CD4-positive, alpha-beta T cell (primary cell): ENCODE measurements around the gene VGLL4. TPM values are rescaled to one million over a fixed set of nuclear protein-coding genes. Genes with fewer than 3 reads are reported as not detected.

ENCODE experiments used
- ATAC-seq: fragments of 200-7000 bp; cut with Tn5 transposase; one replicate; pipeline ENCODE4 v1.10.0; 2022; ENCODE audit warnings: mild to moderate bottlenecking; ENCODE audit not compliant: poor library complexity
- CTCF ChIA-PET: fragments of 350-600 bp; sonication (Branson Sonifier 250); formaldehyde crosslinking; loops from one replicate; lab custom pipeline; 2021; ENCODE audit warnings: antibody characterized with exemption, inconsistent platforms; lab: Charles Lee
- POLR2A ChIA-PET: fragments of 350-600 bp; sonication (Branson Sonifier 250); formaldehyde crosslinking; loops from one replicate; lab custom pipeline; 2021; ENCODE audit warnings: antibody characterized with exemption, inconsistent platforms; lab: Charles Lee
- DNase-seq, 14 experiments: peaks; one replicate each; pipeline ENCODE4 v3.0.0-alpha.2; 2013 to 2020; ENCODE audit warnings: mixed read lengths in 2 of 14
- H3K27ac ChIP-seq, 2 donors: one replicate each; pipeline versions ENCODE4 v1.5.1 to v1.7.0; 2013; ENCODE audit warnings: low read length in 2 of 2, low read depth in 1 of 2, mild to moderate bottlenecking in 1 of 2
- H3K27me3 ChIP-seq, 2 experiments: 1 replicate in 1 of 2; 2 replicates in 1 of 2; pipeline versions ENCODE4 v1.6.1 to v1.7.0; 2013; ENCODE audit warnings: low read length in 2 of 2, control low read depth in 1 of 2, mild to moderate bottlenecking in 1 of 2, moderate library complexity in 1 of 2; ENCODE audit not compliant: insufficient read depth in 2 of 2, control insufficient read depth in 1 of 2
- H3K36me3 ChIP-seq: one replicate; pipeline ENCODE4 v1.6.1; 2013; ENCODE audit warnings: low read length, control low read depth; ENCODE audit not compliant: insufficient read depth
- H3K4me1 ChIP-seq: one replicate; pipeline ENCODE4 v1.6.1; 2013; ENCODE audit warnings: low read length, control low read depth; ENCODE audit not compliant: insufficient read depth
- H3K4me3 ChIP-seq: one replicate; pipeline ENCODE4 v1.5.1; 2013; ENCODE audit warnings: mild to moderate bottlenecking, low read length, moderate library complexity
- H3K9me3 ChIP-seq, 2 experiments: 1 replicate in 1 of 2; 2 replicates in 1 of 2; pipeline versions ENCODE4 v1.6.1 to v1.7.0; 2013; ENCODE audit warnings: low read length in 2 of 2, mild to moderate bottlenecking in 2 of 2, control low read depth in 1 of 2, moderate library complexity in 1 of 2; ENCODE audit not compliant: control insufficient read depth in 1 of 2, insufficient read depth in 1 of 2
- H3K27ac Mint-ChIP-seq: one replicate; pipeline ENCODE4 v1.8.0; 2020; ENCODE audit warnings: mixed read lengths
- H3K27me3 Mint-ChIP-seq: one replicate; pipeline ENCODE4 v1.8.0; 2021; ENCODE audit warnings: mixed read lengths
- H3K36me3 Mint-ChIP-seq: one replicate; pipeline ENCODE4 v1.8.0; 2021; ENCODE audit warnings: low read depth, mixed read lengths
- H3K4me1 Mint-ChIP-seq: one replicate; pipeline ENCODE4 v1.8.0; 2021; ENCODE audit warnings: low read depth, mixed read lengths
- H3K4me3 Mint-ChIP-seq: one replicate; pipeline ENCODE4 v1.8.0; 2020; ENCODE audit warnings: mild to moderate bottlenecking, mixed read lengths
- H3K9me3 Mint-ChIP-seq: one replicate; pipeline ENCODE4 v1.8.0; 2020; ENCODE audit warnings: mixed read lengths
- CTCF ChIP-seq: fragments of 200-600 bp; IDR thresholded peaks from one replicate; pipeline ENCODE4 v1.8.0; 2022; ENCODE audit warnings: antibody characterized with exemption, mild to moderate bottlenecking
- intact Hi-C, 2 experiments: fragments of 100-400 bp; cut with DNase I in 1 of 2; cut with micrococcal nuclease in 1 of 2; formaldehyde crosslinking; loops; one replicate each; pipeline versions ENCODE4 v1.15.1 to v1.9.0; 2023 to 2025; cut with DNase I, micrococcal nuclease
- total RNA-seq, 174 experiments: library from RNA in 2 of 174; stranded (reverse) in 2 of 174; gene quantifications; one replicate each; pipeline ENCODE4 v1.2.3 and lab custom pipeline; 2021 to 2026

VGLL4 gene
- total RNA-seq, 2 experiments from 2014 or later, result 10.5 to 11.3 TPM

- POLR2A ChIA-PET, result no interaction called here
- CTCF ChIA-PET, result no interaction called here
Observed at GRCh38 chr3:11680509-11680908, 36.8 kb upstream of the VGLL4 start.

GRCh38 chr3:11679964-11680363, 36.2 kb upstream of the VGLL4 start:
- Mint-ChIP-seq H3K4me3 (no peak overlapping the region), H3K4me1 (no peaks in the 10 kb centered on the region), H3K9me3 (no peaks in the 10 kb centered on the region), H3K27me3 (no peaks in the 10 kb centered on the region), H3K27ac (no peak overlapping the region), H3K36me3 (no peaks in the 10 kb centered on the region)
- ChIA-PET POLR2A (no interaction called here), CTCF (no interaction called here)
- H3K27me3 ChIP-seq, result no peaks in the 10 kb centered on the region
- H3K9me3 ChIP-seq, result no peaks in the 10 kb centered on the region
- intact Hi-C loops, result no loop called here
- no peak for TF ChIP-seq CTCF
- no peak overlapping the region for H3K4me3 ChIP-seq
- H3K4me1 ChIP-seq, result no peaks in the 10 kb centered on the region
- no peak overlapping the region for H3K27ac ChIP-seq
- no peaks in the 10 kb centered on the region for H3K36me3 ChIP-seq
- no peak for ATAC-seq
- no peak for DNase-seq

More at GRCh38 chr3:11680509-11680908, 36.8 kb upstream of the VGLL4 start:
- no peak overlapping the region for H3K4me3 ChIP-seq
- Mint-ChIP-seq H3K4me1 (no peaks in the 10 kb centered on the region), H3K9me3 (peaks cover 2% of the 10 kb centered on the region), H3K27me3 (no peaks in the 10 kb centered on the region), H3K36me3 (no peaks in the 10 kb centered on the region), H3K4me3 (no peak overlapping the region), H3K27ac (no peak overlapping the region)
- no peaks in the 10 kb centered on the region for H3K36me3 ChIP-seq
- H3K27me3 ChIP-seq, result no peaks in the 10 kb centered on the region
- no peak for ATAC-seq
- H3K4me1 ChIP-seq, result no peaks in the 10 kb centered on the region
- intact Hi-C loops, result no loop called here
- no peak overlapping the region for H3K27ac ChIP-seq
- DNase-seq, result no peak
- TF ChIP-seq CTCF, result no peak
- H3K9me3 ChIP-seq, result no peaks in the 10 kb centered on the region

- POLR2A ChIA-PET, result no interaction called here
- Mint-ChIP-seq H3K4me1 (no peaks in the 10 kb centered on the region), H3K4me3 (no peak overlapping the region), H3K27ac (no peak overlapping the region), H3K9me3 (no peaks in the 10 kb centered on the region), H3K27me3 (no peaks in the 10 kb centered on the region), H3K36me3 (no peaks in the 10 kb centered on the region)
- Histone ChIP-seq H3K27me3 (no peaks in the 10 kb centered on the region), H3K9me3 (no peaks in the 10 kb centered on the region), H3K4me3 (no peak overlapping the region), H3K27ac (no peak overlapping the region), H3K4me1 (no peaks in the 10 kb centered on the region), H3K36me3 (no peaks in the 10 kb centered on the region)
- intact Hi-C loops, result no loop called here
- TF ChIP-seq CTCF, result no peak
- ATAC-seq, result no peak
- no peak for DNase-seq
- CTCF ChIA-PET, result no interaction called here
Observed at GRCh38 chr3:11672363-11672762, 28.6 kb upstream of the VGLL4 start.
